GM18526 (cell line): ENCODE data around the gene TIFAB.

Experiments
- POLR2A ChIP-seq: IDR thresholded peaks from 3 replicates; pipeline ENCODE4 v1.6.1; 2011; ENCODE audit not compliant: insufficient read length; ENCODE audit errors: extremely low read depth

The TIFAB gene

GRCh38 chr5:135398160-135398854 lies 53.8 kb downstream of the TIFAB start:
- TF ChIP-seq POLR2A = no peak
